ENCODE measurements around the gene AMELY. TPM values are rescaled to one million over a fixed set of nuclear protein-coding genes. Genes with fewer than 3 reads are reported as not detected.

The AMELY gene
- total RNA-seq, 1 experiment from 2014 or later = not detected

- BruUV-seq (replicated peaks) = no TSS peak
- DNase-seq (ENCODE audit: low read depth, low spot score) (no peak), ATAC-seq (no peak)
- ChIA-PET POLR2A (no interaction called here), RAD21 (ENCODE audit: low non-redundant PET in 1 of 2, low total read pairs in 2 of 2, uncharacterized antibody in 2 of 2, unreplicated experiment in 2 of 2) (no interaction called here), CTCF (no interaction called here)
- Histone ChIP-seq H3K9ac (ENCODE audit: low read length) (no peak overlapping the region), H3K27me3 (ENCODE audit: insufficient read depth, low read length) (no peaks in the 10 kb centered on the region), H3K9me2 (ENCODE audit: insufficient read depth) (no peaks in the 10 kb centered on the region), H3K9me3 (ENCODE audit: control insufficient read depth in 1 of 2, insufficient read depth in 1 of 2, low read depth in 1 of 2, low read length in 2 of 2) (no peaks in the 10 kb centered on the region), H3K79me2 (ENCODE audit: insufficient read depth, low read length) (no peaks in the 10 kb centered on the region), H3K4me2 (ENCODE audit: low read length) (no peak overlapping the region), H4K20me1 (ENCODE audit: insufficient read depth) (no peaks in the 10 kb centered on the region), H3K36me3 (ENCODE audit: control insufficient read depth in 1 of 2, insufficient read depth in 2 of 2, low read length in 2 of 2) (no peaks in the 10 kb centered on the region), H3K4me1 (ENCODE audit: control insufficient read depth in 1 of 2, insufficient read depth in 2 of 2, low read length in 2 of 2) (no peaks in the 10 kb centered on the region), H3K27ac (ENCODE audit: low read depth, low read length) (no peak overlapping the region), H2AFZ (ENCODE audit: low read depth, low read length, poor library complexity, severe bottlenecking) (no peak overlapping the region), H3K4me3 (replicated peaks in 1 of 2; ENCODE audit: low read depth in 1 of 2, low read length in 2 of 2) (no peak overlapping the region)
- TF ChIP-seq EZH2 (IDR thresholded peaks at IDR 0.05) (no peak), RAD21 (IDR thresholded peaks at IDR 0.05; ENCODE audit: low read depth) (no peak), SIN3A (IDR thresholded peaks at IDR 0.05; ENCODE audit: low read depth) (no peak), FOSL1 (IDR thresholded peaks at IDR 0.05; ENCODE audit: low read depth) (no peak), TCF7L2 (IDR thresholded peaks at IDR 0.05; ENCODE audit: borderline replicate concordance, extremely low read depth, insufficient read depth, insufficient read length) (no peak)
- TF ChIP-seq, protein P1, sequence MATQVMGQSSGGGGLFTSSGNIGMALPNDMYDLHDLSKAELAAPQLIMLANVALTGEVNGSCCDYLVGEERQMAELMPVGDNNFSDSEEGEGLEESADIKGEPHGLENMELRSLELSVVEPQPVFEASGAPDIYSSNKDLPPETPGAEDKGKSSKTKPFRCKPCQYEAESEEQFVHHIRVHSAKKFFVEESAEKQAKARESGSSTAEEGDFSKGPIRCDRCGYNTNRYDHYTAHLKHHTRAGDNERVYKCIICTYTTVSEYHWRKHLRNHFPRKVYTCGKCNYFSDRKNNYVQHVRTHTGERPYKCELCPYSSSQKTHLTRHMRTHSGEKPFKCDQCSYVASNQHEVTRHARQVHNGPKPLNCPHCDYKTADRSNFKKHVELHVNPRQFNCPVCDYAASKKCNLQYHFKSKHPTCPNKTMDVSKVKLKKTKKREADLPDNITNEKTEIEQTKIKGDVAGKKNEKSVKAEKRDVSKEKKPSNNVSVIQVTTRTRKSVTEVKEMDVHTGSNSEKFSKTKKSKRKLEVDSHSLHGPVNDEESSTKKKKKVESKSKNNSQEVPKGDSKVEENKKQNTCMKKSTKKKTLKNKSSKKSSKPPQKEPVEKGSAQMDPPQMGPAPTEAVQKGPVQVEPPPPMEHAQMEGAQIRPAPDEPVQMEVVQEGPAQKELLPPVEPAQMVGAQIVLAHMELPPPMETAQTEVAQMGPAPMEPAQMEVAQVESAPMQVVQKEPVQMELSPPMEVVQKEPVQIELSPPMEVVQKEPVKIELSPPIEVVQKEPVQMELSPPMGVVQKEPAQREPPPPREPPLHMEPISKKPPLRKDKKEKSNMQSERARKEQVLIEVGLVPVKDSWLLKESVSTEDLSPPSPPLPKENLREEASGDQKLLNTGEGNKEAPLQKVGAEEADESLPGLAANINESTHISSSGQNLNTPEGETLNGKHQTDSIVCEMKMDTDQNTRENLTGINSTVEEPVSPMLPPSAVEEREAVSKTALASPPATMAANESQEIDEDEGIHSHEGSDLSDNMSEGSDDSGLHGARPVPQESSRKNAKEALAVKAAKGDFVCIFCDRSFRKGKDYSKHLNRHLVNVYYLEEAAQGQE (IDR thresholded peaks at IDR 0.05; ENCODE audit: low read depth) = no peak
- TF ChIP-seq, protein P2, sequence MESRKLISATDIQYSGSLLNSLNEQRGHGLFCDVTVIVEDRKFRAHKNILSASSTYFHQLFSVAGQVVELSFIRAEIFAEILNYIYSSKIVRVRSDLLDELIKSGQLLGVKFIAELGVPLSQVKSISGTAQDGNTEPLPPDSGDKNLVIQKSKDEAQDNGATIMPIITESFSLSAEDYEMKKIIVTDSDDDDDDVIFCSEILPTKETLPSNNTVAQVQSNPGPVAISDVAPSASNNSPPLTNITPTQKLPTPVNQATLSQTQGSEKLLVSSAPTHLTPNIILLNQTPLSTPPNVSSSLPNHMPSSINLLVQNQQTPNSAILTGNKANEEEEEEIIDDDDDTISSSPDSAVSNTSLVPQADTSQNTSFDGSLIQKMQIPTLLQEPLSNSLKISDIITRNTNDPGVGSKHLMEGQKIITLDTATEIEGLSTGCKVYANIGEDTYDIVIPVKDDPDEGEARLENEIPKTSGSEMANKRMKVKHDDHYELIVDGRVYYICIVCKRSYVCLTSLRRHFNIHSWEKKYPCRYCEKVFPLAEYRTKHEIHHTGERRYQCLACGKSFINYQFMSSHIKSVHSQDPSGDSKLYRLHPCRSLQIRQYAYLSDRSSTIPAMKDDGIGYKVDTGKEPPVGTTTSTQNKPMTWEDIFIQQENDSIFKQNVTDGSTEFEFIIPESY (IDR thresholded peaks at IDR 0.05; ENCODE audit: extremely low read depth, insufficient replicate concordance, low read length) = no peak
- intact Hi-C loops (cut with micrococcal nuclease) = no loop called here
These were observed 17.7 kb upstream of the AMELY start for GRCh38 chrY:6929237-6929636.
